ENCODE data around the gene IL12A. TPM values are rescaled to one million over a fixed set of nuclear protein-coding genes. Genes with fewer than 3 reads are reported as not detected.

IL12A gene
- total RNA-seq: 2.3 and 6.7 TPM in 2 replicates

GRCh38 chr3:159988617-159989271 lies at the start of gene IL12A:
TSS of gene IL12A (plus strand) at chr3:159988835.

Other genes starting within 250 kb of the IL12A start
- gene SCHIP1, start 149.0 kb upstream of the IL12A start, total RNA-seq: 4.1 and 6.4 TPM in 2 replicates
- gene C3orf80, start 236.6 kb downstream of the IL12A start, total RNA-seq: not detected in 2 replicates

Measured in mammary microvascular endothelial cell (primary cell).